ENCODE data around the gene ERC2. TPM values are rescaled to one million over a fixed set of nuclear protein-coding genes. Genes with fewer than 3 reads are reported as not detected.
"Not testable (repeated sequence)": the region's sequence is repeated elsewhere in the genome, so short reads cannot be mapped to it uniquely, and the experiment has no call there.

Gene ERC2
- total RNA-seq, 1 donor from 2014 or later: under 0.01 TPM

GRCh38 chr3:55858302-55858701, 610.0 kb downstream of the ERC2 start:
- no peak for DNase-seq (ENCODE audit: low read depth)
- TF ChIP-seq, protein P1, sequence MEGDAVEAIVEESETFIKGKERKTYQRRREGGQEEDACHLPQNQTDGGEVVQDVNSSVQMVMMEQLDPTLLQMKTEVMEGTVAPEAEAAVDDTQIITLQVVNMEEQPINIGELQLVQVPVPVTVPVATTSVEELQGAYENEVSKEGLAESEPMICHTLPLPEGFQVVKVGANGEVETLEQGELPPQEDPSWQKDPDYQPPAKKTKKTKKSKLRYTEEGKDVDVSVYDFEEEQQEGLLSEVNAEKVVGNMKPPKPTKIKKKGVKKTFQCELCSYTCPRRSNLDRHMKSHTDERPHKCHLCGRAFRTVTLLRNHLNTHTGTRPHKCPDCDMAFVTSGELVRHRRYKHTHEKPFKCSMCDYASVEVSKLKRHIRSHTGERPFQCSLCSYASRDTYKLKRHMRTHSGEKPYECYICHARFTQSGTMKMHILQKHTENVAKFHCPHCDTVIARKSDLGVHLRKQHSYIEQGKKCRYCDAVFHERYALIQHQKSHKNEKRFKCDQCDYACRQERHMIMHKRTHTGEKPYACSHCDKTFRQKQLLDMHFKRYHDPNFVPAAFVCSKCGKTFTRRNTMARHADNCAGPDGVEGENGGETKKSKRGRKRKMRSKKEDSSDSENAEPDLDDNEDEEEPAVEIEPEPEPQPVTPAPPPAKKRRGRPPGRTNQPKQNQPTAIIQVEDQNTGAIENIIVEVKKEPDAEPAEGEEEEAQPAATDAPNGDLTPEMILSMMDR (IDR thresholded peaks at IDR 0.05; ENCODE audit: insufficient read depth, low read length, severe bottlenecking): no peak
- FAIRE-seq: no peak
- H3K36me3 ChIP-seq (ENCODE audit: control insufficient read depth, insufficient read depth, low read length): no peaks in the 10 kb centered on the region
- no peaks in the 10 kb centered on the region for H3K27me3 ChIP-seq (ENCODE audit: control insufficient read depth, insufficient read depth, low read length)
- no peak overlapping the region for H3K4me3 ChIP-seq (ENCODE audit: low read depth, low read length)

DNA sequence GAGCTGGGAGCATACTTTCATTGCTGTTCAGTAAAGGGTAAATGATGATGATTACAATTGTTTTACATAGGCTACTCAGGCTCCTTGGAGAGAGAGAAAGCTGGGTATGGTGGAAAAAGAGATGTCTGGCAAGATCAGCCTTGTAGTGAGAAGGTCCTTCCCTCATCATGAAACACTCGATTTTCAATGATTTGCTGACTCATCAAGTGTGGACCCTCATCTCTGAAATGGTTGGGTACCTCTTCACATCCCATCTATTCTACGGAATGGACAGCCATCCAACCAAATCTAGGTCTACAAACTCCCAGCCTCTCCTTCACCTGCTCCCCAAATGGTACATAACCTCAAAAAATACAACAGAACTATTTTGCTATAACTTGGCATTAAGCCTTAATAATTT, 610.6 kb downstream of the ERC2 start:
- peak; percentile 30 for DNase-seq (ENCODE audit: low read depth)
- TF ChIP-seq, protein P1 (IDR thresholded peaks at IDR 0.05; ENCODE audit: insufficient read depth, low read length, severe bottlenecking): no peak
- H3K36me3 ChIP-seq (ENCODE audit: control insufficient read depth, insufficient read depth, low read length): no peaks in the 10 kb centered on the region
- no peaks in the 10 kb centered on the region for H3K27me3 ChIP-seq (ENCODE audit: control insufficient read depth, insufficient read depth, low read length)
- no peak overlapping the region for H3K4me3 ChIP-seq (ENCODE audit: low read depth, low read length)
- FAIRE-seq: no peak

- no peak for DNase-seq (ENCODE audit: low read depth)
Measured at GRCh38 chr3:55855311-55855710, 613.0 kb downstream of the ERC2 start.

GRCh38 chr3:55854494-55854893, 613.8 kb downstream of the ERC2 start:
- Histone ChIP-seq H3K4me3 (ENCODE audit: low read depth, low read length) (no peak overlapping the region), H3K36me3 (ENCODE audit: control insufficient read depth, insufficient read depth, low read length) (no peaks in the 10 kb centered on the region), H3K27me3 (ENCODE audit: control insufficient read depth, insufficient read depth, low read length) (no peaks in the 10 kb centered on the region)
- DNase-seq (ENCODE audit: low read depth) (no peak), FAIRE-seq (no peak)
- TF ChIP-seq, protein P1 (IDR thresholded peaks at IDR 0.05; ENCODE audit: insufficient read depth, low read length, severe bottlenecking): no peak

More at GRCh38 chr3:55855311-55855710, 613.0 kb downstream of the ERC2 start:
- H3K36me3 ChIP-seq (ENCODE audit: control insufficient read depth, insufficient read depth, low read length): no peaks in the 10 kb centered on the region
- TF ChIP-seq, protein P1 (IDR thresholded peaks at IDR 0.05; ENCODE audit: insufficient read depth, low read length, severe bottlenecking): no peak
- no peak for FAIRE-seq
- H3K4me3 ChIP-seq (ENCODE audit: low read depth, low read length): no peak overlapping the region
- H3K27me3 ChIP-seq (ENCODE audit: control insufficient read depth, insufficient read depth, low read length): no peaks in the 10 kb centered on the region

GRCh38 chr3:55852326-55852725, 615.9 kb downstream of the ERC2 start:
- Histone ChIP-seq H3K4me3 (ENCODE audit: low read depth, low read length) (no peak overlapping the region), H3K36me3 (ENCODE audit: control insufficient read depth, insufficient read depth, low read length) (no peaks in the 10 kb centered on the region), H3K27me3 (ENCODE audit: control insufficient read depth, insufficient read depth, low read length) (no peaks in the 10 kb centered on the region)
- no peak for FAIRE-seq
- TF ChIP-seq, protein P1 (IDR thresholded peaks at IDR 0.05; ENCODE audit: insufficient read depth, low read length, severe bottlenecking): no peak
- no peak for DNase-seq (ENCODE audit: low read depth)

DNA sequence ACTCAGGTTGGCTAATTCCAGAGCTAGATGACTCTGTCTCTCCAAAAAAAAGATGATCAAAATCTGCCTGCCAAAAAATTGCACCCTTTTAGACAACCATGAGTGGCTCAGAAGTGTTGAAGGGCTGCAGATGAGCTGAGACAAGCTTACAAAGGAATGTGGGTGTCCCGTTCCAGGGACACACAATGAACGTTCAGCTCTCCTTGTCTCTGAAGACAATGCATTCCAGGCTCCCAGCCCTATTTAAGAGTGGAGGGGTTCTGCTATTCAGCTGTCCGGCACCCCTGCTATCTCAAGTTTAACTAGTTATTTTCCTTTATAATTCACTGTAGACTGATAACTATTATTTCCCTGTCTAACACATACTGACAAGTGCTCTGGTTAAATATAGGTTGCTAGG, 626.1 kb downstream of the ERC2 start:
- no peak for DNase-seq (ENCODE audit: low read depth)
- TF ChIP-seq, protein P1 (IDR thresholded peaks at IDR 0.05; ENCODE audit: insufficient read depth, low read length, severe bottlenecking): no peak
- no peak overlapping the region for H3K4me3 ChIP-seq (ENCODE audit: low read depth, low read length)
- no peaks in the 10 kb centered on the region for H3K36me3 ChIP-seq (ENCODE audit: control insufficient read depth, insufficient read depth, low read length)
- FAIRE-seq: no peak
- no peaks in the 10 kb centered on the region for H3K27me3 ChIP-seq (ENCODE audit: control insufficient read depth, insufficient read depth, low read length)

DNA sequence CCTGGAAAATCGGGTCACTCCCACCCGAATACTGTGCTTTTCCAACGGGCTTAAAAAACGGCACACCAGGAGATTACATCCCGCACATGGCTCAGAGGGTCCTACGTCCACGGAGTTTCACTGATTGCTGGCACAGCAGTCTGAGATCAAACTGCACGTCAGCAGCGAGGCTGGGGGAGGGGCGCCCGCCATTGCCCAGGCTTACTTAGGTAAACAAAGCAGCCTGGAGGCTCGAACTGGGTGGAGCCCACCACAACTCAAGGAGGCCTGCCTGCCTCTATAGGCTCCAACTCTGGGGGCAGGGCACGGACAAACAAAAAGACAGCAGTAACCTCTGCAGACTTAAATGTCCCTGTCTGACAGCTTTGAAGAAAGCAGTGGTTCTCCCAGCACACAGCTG, 636.4 kb downstream of the ERC2 start:
- not testable (repeated sequence) for DNase-seq (ENCODE audit: low read depth); H3K36me3 ChIP-seq (ENCODE audit: control insufficient read depth, insufficient read depth, low read length); H3K4me3 ChIP-seq (ENCODE audit: low read depth, low read length); FAIRE-seq; H3K27me3 ChIP-seq (ENCODE audit: control insufficient read depth, insufficient read depth, low read length)
